Inferior parietal cortex (tissue), 1 donor: Measurements from ENCODE around the gene SH3BGR.
"Not testable (repeated sequence)": the region's sequence is repeated elsewhere in the genome, so short reads cannot be mapped to it uniquely, and the experiment has no call there.

Experiments used
- DNase-seq: peaks from one replicate; pipeline ENCODE4 v3.0.0-alpha.2; 2016; ENCODE audit errors: extremely low spot score

The SH3BGR gene

DNA sequence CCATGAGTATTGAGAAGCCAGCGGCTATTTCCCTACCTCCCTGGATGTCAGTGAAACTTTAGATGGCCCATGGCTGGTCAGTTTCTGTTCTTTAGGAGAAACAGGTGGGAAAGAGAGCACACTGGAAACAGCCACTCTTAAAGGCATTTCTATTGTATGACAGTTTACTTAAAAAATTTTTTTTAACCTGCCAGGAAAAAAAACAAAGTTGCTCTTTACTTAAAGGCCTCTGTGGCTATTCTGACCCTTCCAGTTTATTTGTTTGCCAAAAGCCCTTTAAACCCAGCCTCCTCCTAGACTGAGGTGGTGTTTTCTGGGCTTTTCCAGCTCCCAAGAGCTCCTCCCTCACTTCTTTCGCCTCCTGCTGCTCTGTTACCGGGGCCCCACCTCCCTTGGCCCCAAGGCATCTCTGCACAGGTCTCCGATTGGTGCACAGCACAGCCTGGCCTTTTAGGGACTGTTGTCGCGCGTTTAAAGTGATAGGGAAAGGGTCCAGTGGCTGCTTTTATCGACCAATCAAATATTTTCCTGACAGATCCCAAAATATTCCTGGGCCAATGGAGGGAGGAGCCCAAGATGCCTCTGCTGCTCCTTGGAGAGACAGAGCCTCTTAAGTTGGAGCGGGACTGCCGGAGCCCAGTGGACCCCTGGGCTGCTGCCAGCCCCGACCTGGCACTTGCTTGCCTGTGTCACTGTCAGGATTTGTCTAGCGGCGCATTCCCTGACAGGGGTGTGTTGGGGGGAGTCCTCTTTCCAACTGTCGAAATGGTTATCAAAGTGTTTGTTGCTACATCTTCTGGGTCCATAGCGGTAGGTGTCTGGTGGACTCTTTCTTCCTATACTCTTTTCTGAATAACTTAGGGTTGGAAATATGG lies at the start of gene SH3BGR:
TSS of gene SH3BGR (plus strand) at position 639 of the 875 bp plus-strand sequence. CDS start at position 766, 127 bp downstream.
- peak; percentile 55 for DNase-seq

GRCh38 chr21:39406065-39406464 lies 45.7 kb upstream of the SH3BGR start:
- DNase-seq = no peak

GRCh38 chr21:39419204-39419603 lies 32.6 kb upstream of the SH3BGR start:
- not testable (repeated sequence) for DNase-seq

- peak; percentile 34 for DNase-seq
Measured at GRCh38 chr21:39422527-39423241, 29.1 kb upstream of the SH3BGR start.

DNA sequence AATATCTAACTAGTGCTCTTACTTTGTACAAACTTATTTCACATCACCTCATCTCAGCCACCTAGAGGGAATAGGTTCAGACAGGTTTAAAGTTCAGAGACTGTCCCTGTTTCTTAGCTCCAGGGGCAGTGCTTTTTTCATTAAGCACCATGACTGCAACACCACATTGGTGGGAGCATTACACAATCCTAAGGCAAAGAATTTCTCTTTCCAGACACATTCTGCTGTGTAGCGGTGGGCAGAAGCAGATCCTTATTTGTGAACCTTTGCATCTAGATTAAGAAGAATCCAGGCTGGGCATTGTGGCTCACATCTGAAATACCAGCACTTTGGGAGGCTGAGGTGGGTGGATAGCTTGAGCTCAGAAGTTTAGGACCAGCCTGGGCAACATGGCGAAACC lies 22.3 kb upstream of the SH3BGR start:
- DNase-seq = no peak

- no peak for DNase-seq
Measured at GRCh38 chr21:39430016-39430415, 21.8 kb upstream of the SH3BGR start.

DNA sequence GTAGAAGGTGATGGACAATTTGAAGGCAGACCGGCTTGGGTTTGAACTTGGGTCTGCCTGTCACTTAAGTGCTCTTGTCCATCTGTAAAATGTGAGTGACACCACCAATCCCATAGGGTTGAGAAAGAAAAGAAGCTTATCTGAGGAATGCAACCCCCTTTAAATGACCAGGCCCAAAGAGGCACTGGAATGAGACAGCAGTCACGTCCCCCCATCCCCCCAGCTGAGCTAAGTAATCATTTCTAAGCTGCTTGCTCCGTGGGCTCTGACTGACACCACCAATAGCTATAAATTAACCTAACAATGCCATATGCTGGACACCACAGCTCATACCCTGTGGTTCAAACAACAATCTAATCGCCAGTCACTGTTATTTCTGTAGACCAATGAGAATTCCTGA lies 21.3 kb upstream of the SH3BGR start:
- no peak for DNase-seq

GRCh38 chr21:39430954-39431353 lies 20.8 kb upstream of the SH3BGR start:
- no peak for DNase-seq

- DNase-seq = no peak
Measured at GRCh38 chr21:39434950-39435349, 16.8 kb upstream of the SH3BGR start.

DNA sequence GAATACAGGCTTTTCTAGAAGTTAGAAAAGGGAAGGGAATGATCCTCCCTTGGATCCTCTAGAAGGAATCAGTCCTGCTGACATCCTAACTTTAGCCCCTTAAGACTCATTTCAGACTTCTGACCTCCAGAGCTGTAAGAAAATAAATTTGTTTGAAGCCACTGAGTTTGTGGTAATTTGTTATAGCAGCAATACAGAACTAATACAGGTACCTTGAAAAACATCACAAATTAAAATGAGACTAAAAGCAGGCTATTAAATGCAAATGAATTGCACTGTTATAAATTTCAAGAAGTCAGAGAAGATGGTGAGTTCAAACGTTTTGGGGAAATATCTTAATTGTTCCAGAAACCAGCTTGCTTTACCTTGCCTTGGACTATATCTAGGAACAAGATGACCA lies 12.5 kb upstream of the SH3BGR start:
- DNase-seq = no peak

GRCh38 chr21:39441502-39442475 lies 10.0 kb upstream of the SH3BGR start:
- DNase-seq = peak; percentile 45

DNA sequence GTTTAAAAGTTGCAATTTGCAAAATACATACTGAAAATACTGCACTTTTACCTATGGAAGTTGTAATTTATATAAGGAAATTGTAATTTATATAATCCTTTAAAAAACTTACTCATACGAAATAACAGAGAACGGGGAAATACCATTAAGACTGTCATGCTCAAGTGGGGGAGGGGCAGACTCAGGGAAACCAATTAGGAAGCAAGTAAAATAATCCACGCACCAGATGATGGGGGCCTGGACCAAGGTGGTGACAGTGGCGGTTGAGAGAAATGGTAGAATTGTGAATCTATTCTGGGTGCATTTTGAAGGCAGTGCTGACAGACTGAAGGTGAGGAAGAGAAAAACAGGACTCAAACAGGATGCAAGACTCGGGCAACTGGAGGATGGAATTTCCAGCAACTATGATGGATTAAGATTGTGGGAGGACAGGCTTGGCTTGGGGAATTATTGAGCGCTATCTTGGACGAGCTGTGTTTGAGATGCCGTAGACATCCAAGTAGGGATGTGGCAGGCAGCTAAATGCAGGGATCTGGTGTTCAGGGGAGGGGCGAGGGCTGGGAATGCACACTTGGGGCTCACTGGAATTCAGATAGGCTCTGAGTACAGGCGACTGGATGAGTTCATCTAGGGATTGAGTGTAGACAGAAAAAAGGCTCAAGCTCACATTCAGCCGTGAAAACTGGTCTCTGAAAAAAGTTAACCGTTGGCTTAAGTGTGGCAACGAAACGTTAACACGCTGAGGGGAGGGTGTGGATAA lies 7.2 kb upstream of the SH3BGR start:
- peak; percentile 17 for DNase-seq

DNA sequence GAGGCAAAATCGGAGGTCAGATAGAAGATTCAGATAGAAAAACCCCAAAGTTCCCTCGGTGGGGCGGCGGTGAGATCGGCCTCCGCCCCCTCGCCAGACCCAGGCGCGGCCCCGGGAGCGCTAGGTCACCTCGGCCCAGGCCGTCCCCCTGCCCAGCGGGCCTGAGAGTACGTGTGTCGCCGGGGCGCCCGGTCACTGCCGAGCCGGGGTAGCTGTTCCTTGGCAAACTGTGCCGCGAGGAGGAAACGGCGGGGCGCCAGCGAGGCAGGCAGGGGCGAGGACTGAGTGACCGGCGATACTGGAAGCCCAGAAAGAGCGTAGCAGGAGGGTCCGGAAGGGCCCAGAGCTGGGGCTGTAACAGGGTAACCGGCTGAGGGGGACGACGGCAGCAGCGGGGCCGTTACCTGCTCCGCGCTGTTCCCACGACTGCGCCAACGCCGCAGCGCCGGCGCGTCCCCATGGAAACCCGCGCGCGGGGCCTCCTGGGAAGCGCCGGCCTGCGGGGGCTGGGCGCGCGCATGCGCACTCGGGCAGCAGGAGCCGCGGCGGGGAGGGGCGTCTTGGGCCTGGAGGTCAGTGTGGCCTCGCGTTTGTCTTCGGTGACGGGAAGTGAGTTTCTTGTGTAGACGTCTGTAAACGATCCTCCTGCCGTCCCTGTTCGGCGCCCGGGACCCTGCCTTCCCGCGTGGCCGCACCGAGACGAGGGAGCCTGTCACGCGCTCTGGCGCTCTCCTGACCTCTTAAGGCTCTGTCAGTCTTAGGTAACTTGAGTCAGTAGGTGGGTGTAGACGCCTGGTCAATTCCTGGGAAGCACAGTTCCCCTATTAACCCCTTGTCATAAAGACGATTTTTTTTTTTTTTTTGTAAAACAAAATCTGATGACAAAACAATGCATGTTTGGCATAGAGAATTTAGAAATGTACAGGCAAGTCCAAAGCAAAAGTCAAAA lies 6.2 kb upstream of the SH3BGR start, which contains the start of gene LCA5L:
TSS of gene LCA5L (minus strand) at position 458 of the 949 bp plus-strand sequence. CDS start 17,285 bp downstream, outside the sequence.
- peak; percentile 87 for DNase-seq

- DNase-seq = no peak
Measured at GRCh38 chr21:39447264-39447663, 4.5 kb upstream of the SH3BGR start.

- peak; percentile 67 for DNase-seq
Measured at GRCh38 chr21:39452207-39452969, 618 bp downstream of the SH3BGR start.

GRCh38 chr21:39452970-39453342 lies 1.2 kb downstream of the SH3BGR start:
- DNase-seq = peak; percentile 24

DNA sequence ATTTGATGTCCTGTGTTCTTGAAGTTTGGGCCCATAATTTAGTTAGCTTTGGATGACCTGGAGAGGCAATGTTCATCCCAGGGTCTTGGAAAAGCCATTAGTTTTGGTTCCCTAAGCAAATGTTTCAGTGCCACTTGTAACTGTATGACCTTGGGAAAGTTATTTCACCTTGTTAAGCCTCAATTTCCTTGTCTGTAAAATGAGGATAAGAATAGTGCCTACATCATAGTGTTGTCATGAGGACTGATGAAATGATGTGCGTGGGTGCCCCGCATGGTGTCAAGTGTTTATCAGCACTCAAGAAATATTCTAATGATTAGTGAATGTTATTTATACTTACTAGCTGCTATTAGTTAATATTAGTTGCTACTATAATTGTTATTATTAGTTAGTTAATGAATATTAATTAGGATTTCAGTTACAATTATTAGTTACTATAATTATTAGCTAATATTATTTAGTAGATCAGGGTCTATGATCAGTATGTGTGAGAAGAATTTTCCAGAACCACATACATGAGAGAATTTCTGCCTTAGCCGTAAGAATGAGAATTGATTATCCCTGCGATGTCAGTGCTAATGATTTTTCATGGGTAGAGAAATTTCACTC lies 1.9 kb downstream of the SH3BGR start:
- DNase-seq = peak; percentile 9

DNA sequence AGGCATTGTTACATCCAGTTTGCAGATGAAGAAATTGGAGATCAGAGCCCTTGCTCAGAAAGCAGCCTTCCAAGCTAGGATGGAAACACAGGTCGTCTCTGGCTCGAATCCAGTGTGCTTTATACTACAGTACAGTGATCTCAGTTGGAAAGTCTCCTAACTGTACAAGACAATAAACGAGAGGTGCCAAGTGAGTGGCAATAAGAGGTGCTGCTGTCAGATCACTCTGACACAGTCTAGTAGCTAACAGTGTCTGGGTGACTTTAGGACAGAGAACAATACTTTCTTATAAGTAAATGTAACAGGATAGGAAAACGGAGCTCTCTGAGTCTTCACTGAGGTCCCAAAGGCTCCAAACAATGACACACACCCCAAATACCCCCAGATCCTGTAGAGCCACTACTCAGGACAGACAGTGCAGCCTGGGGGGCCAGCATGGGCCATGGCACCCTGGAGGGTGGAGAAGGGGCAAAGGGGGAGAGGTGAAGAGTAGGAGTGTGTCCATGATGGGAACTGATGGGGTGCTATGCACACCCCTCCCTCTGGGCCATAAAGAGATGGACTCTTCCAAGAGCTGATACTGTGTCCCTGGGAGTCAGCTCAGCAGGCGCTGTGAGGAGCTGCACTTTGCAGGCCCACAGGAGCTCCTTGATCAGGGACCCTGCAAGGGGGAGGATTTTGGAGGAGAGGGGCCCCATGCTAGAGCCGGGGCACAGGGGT lies 3.3 kb downstream of the SH3BGR start:
- peak; percentile 6 for DNase-seq
